Heart right ventricle (tissue), 16 donors: ENCODE measurements around the gene NEDD4. TPM values are rescaled to one million over a fixed set of nuclear protein-coding genes. Genes with fewer than 3 reads are reported as not detected.

Experiments
- ATAC-seq, 8 donors: fragments of 200-7000 bp; cut with Tn5 transposase; one replicate each; pipeline ENCODE4 v1.9.1; 2020; ENCODE audit warnings: mild to moderate bottlenecking in 8 of 8, moderate library complexity in 8 of 8, moderate number of reproducible peaks in 1 of 8
- DNase-seq, 2 donors: peaks; one replicate each; pipeline ENCODE4 v3.0.0-alpha.2; 2020
- H3K27ac ChIP-seq, 10 donors: fragments of 200-600 bp; sonication (generic) in 2 of 10; one replicate each; pipeline versions ENCODE4 v1.5.0 to v1.8.0; 2020 to 2022; ENCODE audit warnings: mild to moderate bottlenecking in 3 of 10
- H3K27me3 ChIP-seq, 7 donors: fragments of 200-600 bp; one replicate each; pipeline ENCODE4 v1.8.0; 2021 to 2022; ENCODE audit warnings: mild to moderate bottlenecking in 2 of 7
- H3K36me3 ChIP-seq, 9 donors: fragments of 200-600 bp; sonication (generic) in 1 of 9; one replicate each; pipeline versions ENCODE4 v1.5.0 to v1.8.0; 2020 to 2022; ENCODE audit warnings: mild to moderate bottlenecking in 2 of 9
- H3K4me1 ChIP-seq, 9 donors: fragments of 200-600 bp; sonication (generic) in 1 of 9; one replicate each; pipeline versions ENCODE4 v1.5.0 to v1.8.0; 2020 to 2022; ENCODE audit warnings: mild to moderate bottlenecking in 4 of 9
- H3K4me3 ChIP-seq, 10 donors: fragments of 200-600 bp; sonication (generic) in 2 of 10; one replicate each; pipeline versions ENCODE4 v1.5.0 to v1.8.0; 2020 to 2022; ENCODE audit warnings: mild to moderate bottlenecking in 7 of 10, moderate library complexity in 2 of 10
- H3K9me3 ChIP-seq, 11 donors: fragments of 200-600 bp in 10 of 11; sonication (generic) in 2 of 11; one replicate each; pipeline versions ENCODE4 v1.5.0 to v1.8.0; 2013 to 2022; ENCODE audit warnings: mild to moderate bottlenecking in 2 of 11, control low read depth in 1 of 11, moderate library complexity in 1 of 11
- WGBS, 2 donors: extraction: QIAGEN DNeasy Blood & Tissue Kit; methylation state at CpG; one replicate each; pipeline ENCODE4 v1.1.7; 2013; ENCODE audit warnings: inconsistent platforms in 1 of 2; 5-methylcytosine and 5-hydroxymethylcytosine counted together
- intact Hi-C, 10 donors: fragments of 100-400 bp; cut with DNase I; formaldehyde crosslinking; loops; one replicate each; pipeline versions ENCODE4 v1.11.1 to v1.14.2; 2022
- polyA plus RNA-seq, 2 donors: library from polyadenylated mRNA; stranded (reverse); fragments of 200-250 nt; gene quantifications; one replicate each; pipeline ENCODE4 v1.2.3, GENCODE V29; 2013
- total RNA-seq, 10 donors: library from RNA; stranded (reverse); fragmentation: NEBNext Ultra II Directional in 3 of 10; extraction: Animal tissue kit (Norgen Biotek cat#: 25700) in 3 of 10; gene quantifications; one replicate each; pipeline versions ENCODE4 v1.2.1 to v1.2.4, GENCODE V29; 2021 to 2023
- TF ChIP-seq, protein P1 (sequence below), 9 donors: fragments of 200-600 bp; sonication (generic) in 2 of 9; IDR thresholded peaks; one replicate each; pipeline versions ENCODE4 v1.5.0 to v1.8.0; 2021 to 2022; ENCODE audit warnings: antibody characterized with exemption in 9 of 9, mild to moderate bottlenecking in 5 of 9, moderate library complexity in 1 of 9
- donor health status: Arrhythmogenic right ventricular cardiomyopathy.
- donor health status: ischemic (EF 13 %, LVEDD 7.1; RV severe dilation, severe dysfunction).
- donor health status: healthy with polysubstance abuse.
- donor health status: DM: no; HTN: yes; CAD: no.
- donor health status: DM: no; HTN: no; CAD: no.
- donor health status: ischemic (EF 25% LVEDD 6.9; RV normal size, moderate dysfunction).
- donor health status: ischemic (EF 25% LVEDD 5.7; RV mildly dilated, moderate dysfunction).
- donor health status: healthy.
- donor health status: DM: yes; HTN: yes; CAD: no.
- donor health status: Ischemic cardiomyopathy.
- donor health status: ischemic (EF 35%, LVEDD 5.7; RV mildly dilated, moderate dysfunction).
- donor health status: nonischemic (EF 11% LVEDD 7.7; RV severe dilation, severe dysfunction).
- donor health status: DM: yes; HTN: yes; CAD: no.
- donor health status: PGD.
- donor health status: ischemic (EF 29% LVEDD 5.4; RV normal size, mild dysfunction).
- donor health status: nonischemic (EF 23%, LVEDD 6.1; RV moderate dilation, normal function).

The NEDD4 gene
- total and polyA plus RNA-seq, 12 donors, result 3.5 to 11.5 (median 8.7) TPM

GRCh38 chr15:55912982-55913381 is 80.4 kb downstream of the NEDD4 start:
- intact Hi-C loops, result loop anchor here in 1 of 10 donors (10.0 kb wide), 1 partner anchor 82 kb away; the partner anchor contains the start of gene NEDD4
- TF ChIP-seq, protein P1, sequence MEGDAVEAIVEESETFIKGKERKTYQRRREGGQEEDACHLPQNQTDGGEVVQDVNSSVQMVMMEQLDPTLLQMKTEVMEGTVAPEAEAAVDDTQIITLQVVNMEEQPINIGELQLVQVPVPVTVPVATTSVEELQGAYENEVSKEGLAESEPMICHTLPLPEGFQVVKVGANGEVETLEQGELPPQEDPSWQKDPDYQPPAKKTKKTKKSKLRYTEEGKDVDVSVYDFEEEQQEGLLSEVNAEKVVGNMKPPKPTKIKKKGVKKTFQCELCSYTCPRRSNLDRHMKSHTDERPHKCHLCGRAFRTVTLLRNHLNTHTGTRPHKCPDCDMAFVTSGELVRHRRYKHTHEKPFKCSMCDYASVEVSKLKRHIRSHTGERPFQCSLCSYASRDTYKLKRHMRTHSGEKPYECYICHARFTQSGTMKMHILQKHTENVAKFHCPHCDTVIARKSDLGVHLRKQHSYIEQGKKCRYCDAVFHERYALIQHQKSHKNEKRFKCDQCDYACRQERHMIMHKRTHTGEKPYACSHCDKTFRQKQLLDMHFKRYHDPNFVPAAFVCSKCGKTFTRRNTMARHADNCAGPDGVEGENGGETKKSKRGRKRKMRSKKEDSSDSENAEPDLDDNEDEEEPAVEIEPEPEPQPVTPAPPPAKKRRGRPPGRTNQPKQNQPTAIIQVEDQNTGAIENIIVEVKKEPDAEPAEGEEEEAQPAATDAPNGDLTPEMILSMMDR (IDR thresholded peaks at IDR 0.05), result no peak

GRCh38 chr15:55909036-55909811 is 84.2 kb downstream of the NEDD4 start:
- no peak overlapping the region for H3K27ac ChIP-seq
- H3K4me1 ChIP-seq, result peaks cover 0 to 6% (median 0%) of the 10 kb centered on the region in 9 donors
- intact Hi-C loops, result no loop called here
- no peaks in the 10 kb centered on the region for H3K36me3 ChIP-seq
- no peaks in the 10 kb centered on the region for H3K9me3 ChIP-seq
- H3K4me3 ChIP-seq, result no peak overlapping the region
- no peak for DNase-seq
- no peak for ATAC-seq
- TF ChIP-seq, protein P1 (IDR thresholded peaks at IDR 0.05), result no peak
- 88 to 91% methylated on average over 9 of the region's 9 CpGs for WGBS, 2 donors
- no peaks in the 10 kb centered on the region for H3K27me3 ChIP-seq

More at GRCh38 chr15:55912982-55913381, 80.4 kb downstream of the NEDD4 start:
- Histone ChIP-seq H3K9me3 (no peaks in the 10 kb centered on the region), H3K4me3 (no peak overlapping the region), H3K27me3 (no peaks in the 10 kb centered on the region), H3K4me1 (peaks cover 0 to 10% (median 5%) of the 10 kb centered on the region in 9 donors), H3K27ac (no peak overlapping the region), H3K36me3 (no peaks in the 10 kb centered on the region)
- WGBS, 2 donors, result 86 to 88% methylated on average over 2 of the region's 2 CpGs
- ATAC-seq, result no peak
- no peak for DNase-seq

- Histone ChIP-seq H3K4me3 (no peak overlapping the region), H3K4me1 (peaks cover 0 to 1% (median 0%) of the 10 kb centered on the region in 9 donors), H3K27me3 (no peaks in the 10 kb centered on the region), H3K36me3 (no peaks in the 10 kb centered on the region), H3K27ac (no peak overlapping the region), H3K9me3 (no peaks in the 10 kb centered on the region)
- intact Hi-C loops, result no loop called here
- ATAC-seq (no peak), DNase-seq (no peak)
- 77 to 79% methylated on average over 4 of the region's 4 CpGs for WGBS, 2 donors
- TF ChIP-seq, protein P1 (IDR thresholded peaks at IDR 0.05), result no peak
These were observed 85.6 kb downstream of the NEDD4 start for GRCh38 chr15:55907797-55908196.

GRCh38 chr15:55902981-55903380 is 90.4 kb downstream of the NEDD4 start:
- Histone ChIP-seq H3K36me3 (no peaks in the 10 kb centered on the region), H3K4me1 (peaks cover 0 to 4% (median 0%) of the 10 kb centered on the region in 9 donors), H3K27me3 (no peaks in the 10 kb centered on the region), H3K4me3 (no peak overlapping the region), H3K27ac (no peak overlapping the region), H3K9me3 (no peaks in the 10 kb centered on the region)
- TF ChIP-seq, protein P1 (IDR thresholded peaks at IDR 0.05), result no peak
- DNase-seq (no peak), ATAC-seq (no peak)
- intact Hi-C loops, result no loop called here
- WGBS, 2 donors, result 87 to 90% methylated on average over 4 of the region's 4 CpGs
